Islet precursor cell (in vitro differentiated cells): Measurements from ENCODE around the gene NAPA.
A peak's percentile ranks its signal among the peaks of the same experiment; 100 is the strongest.

Experiments
- DNase-seq: peaks from one replicate; pipeline ENCODE4 v3.0.0-alpha.2; 2018

Gene NAPA

GRCh38 chr19:47514869-47515588, at the start of gene NAPA:
Gene NAPA, minus strand, starts transcription at chr19:47515063. Its CDS starts 123 bp downstream, at chr19:47514940.
- DNase-seq: peak; percentile 100

GRCh38 chr19:47564081-47564480, 49.2 kb upstream of the NAPA start:
- DNase-seq: no peak

- no peak for DNase-seq
Observed at GRCh38 chr19:47561440-47562057, 46.7 kb upstream of the NAPA start.

GRCh38 chr19:47560999-47561398, 46.1 kb upstream of the NAPA start:
- DNase-seq: no peak

- DNase-seq: no peak
Observed at GRCh38 chr19:47550129-47550528, 35.3 kb upstream of the NAPA start.

GRCh38 chr19:47549261-47549862, 34.5 kb upstream of the NAPA start:
- DNase-seq: no peak

GRCh38 chr19:47547199-47547598, 32.3 kb upstream of the NAPA start:
- no peak for DNase-seq

GRCh38 chr19:47545061-47545948, 30.4 kb upstream of the NAPA start:
- no peak for DNase-seq

- no peak for DNase-seq
Observed at GRCh38 chr19:47544476-47544875, 29.6 kb upstream of the NAPA start.

GRCh38 chr19:47544075-47544474, 29.2 kb upstream of the NAPA start:
- DNase-seq: no peak

- peak; percentile 97 for DNase-seq
Observed at GRCh38 chr19:47542030-47542475, 27.2 kb upstream of the NAPA start.

GRCh38 chr19:47541518-47541917, 26.7 kb upstream of the NAPA start:
- peak; percentile 60 for DNase-seq

GRCh38 chr19:47540748-47541147, 25.9 kb upstream of the NAPA start:
- no peak for DNase-seq

GRCh38 chr19:47539747-47540311, 25.0 kb upstream of the NAPA start:
- DNase-seq: no peak

GRCh38 chr19:47538812-47539211, 23.9 kb upstream of the NAPA start:
- DNase-seq: no peak

GRCh38 chr19:47537493-47537892, 22.6 kb upstream of the NAPA start:
- DNase-seq: no peak

- no peak for DNase-seq
Observed at GRCh38 chr19:47534628-47535027, 19.8 kb upstream of the NAPA start.

GRCh38 chr19:47531640-47532387, 17.0 kb upstream of the NAPA start:
- DNase-seq: no peak

- DNase-seq: peak; percentile 54
Observed at GRCh38 chr19:47529018-47529742, 14.3 kb upstream of the NAPA start.

- DNase-seq: no peak
Observed at GRCh38 chr19:47526798-47527197, 11.9 kb upstream of the NAPA start.

- DNase-seq: no peak
Observed at GRCh38 chr19:47523473-47523872, 8.6 kb upstream of the NAPA start.
